GM18520 (cell line): ENCODE measurements around the gene SLC8A2.

Source experiments
- ATAC-seq: cut with Tn5 transposase; IDR thresholded peaks from one replicate; pipeline ENCODE4 v1.9.1; 2021; ENCODE audit not compliant: unreplicated experiment

The SLC8A2 gene

GRCh38 chr19:47461876-47462275, 9.8 kb downstream of the SLC8A2 start:
- ATAC-seq = no peak

DNA sequence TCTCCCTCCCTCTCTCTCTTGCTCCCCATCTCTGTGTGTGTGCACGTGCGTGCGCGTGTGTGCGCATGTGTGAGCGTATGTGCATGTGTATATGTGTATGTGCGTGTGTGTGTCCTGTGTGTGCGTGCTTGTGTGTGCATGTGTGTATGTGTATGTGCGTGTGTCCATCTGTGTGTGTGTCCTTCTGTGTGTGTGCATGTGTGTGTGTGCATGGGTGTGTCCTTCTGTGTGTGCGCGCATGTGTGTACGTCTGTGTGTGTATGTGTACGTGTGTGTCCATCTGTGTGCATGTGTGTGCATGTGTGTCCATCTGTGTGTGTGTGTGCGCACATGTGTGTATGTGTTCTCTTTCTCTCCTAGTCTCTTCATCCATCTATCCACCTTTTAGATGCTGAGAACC, 12.2 kb downstream of the SLC8A2 start:
- ATAC-seq = no peak

DNA sequence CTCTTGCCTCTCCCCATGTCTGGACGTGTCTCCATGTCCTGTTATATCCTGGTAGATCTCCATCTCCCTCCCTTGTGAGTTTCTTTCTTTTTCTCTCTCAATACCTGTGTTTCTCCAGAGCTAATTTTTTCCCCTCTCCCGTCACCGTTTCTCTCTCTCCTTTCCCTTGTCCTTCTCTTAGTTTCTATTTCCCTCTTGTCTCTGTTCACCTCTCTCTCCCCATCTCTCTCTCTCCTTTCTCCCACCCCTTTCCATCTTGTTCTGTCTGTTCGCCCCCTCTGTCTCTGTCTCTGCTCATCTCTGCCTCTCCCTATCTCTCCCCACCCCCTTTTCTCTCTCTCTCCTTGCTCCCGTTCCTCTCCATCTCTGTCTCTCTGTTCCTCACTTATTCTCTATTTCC, 13.0 kb downstream of the SLC8A2 start:
- ATAC-seq = no peak

DNA sequence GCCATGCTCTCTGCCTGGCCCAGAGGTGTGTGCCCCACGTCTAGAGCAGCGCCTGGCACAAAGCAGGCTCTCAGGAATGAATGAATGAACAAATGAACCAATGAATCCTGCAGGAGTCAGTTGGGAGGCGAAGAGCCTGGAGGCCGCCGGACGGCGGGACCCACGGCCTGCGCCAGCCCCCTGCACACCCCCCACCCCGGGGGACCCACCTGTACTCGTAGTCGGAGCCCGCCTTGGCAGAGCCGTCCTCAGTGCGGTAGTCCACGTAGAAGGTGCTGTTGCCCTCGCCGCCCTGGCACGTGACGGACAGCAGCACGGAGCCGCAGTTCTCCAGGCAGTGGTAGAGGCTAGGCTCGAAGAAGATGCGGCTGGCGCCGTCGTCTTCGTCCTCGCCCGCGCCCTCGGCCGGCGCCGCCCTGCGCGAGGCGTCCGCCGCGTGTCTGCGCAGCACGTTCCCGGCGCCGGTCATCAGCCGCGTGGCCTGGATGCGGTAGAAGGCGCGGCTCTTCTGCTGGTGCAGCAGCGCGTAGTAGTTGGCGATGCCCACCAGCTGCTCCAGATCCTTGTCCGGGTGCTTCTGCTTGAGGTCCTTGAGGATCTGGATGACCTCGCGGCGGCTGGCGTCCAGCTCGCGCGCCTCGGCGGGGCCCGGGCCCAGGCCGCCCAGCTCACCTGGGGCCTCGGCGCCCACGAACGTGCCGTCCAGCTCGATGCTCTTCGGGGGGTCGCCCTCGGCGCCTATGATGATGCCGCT, 14.8 kb downstream of the SLC8A2 start:
- no peak for ATAC-seq

GRCh38 chr19:47450478-47450877, 21.2 kb downstream of the SLC8A2 start:
- ATAC-seq = no peak

- no peak for ATAC-seq
These were observed 23.3 kb downstream of the SLC8A2 start for GRCh38 chr19:47448360-47448727.

DNA sequence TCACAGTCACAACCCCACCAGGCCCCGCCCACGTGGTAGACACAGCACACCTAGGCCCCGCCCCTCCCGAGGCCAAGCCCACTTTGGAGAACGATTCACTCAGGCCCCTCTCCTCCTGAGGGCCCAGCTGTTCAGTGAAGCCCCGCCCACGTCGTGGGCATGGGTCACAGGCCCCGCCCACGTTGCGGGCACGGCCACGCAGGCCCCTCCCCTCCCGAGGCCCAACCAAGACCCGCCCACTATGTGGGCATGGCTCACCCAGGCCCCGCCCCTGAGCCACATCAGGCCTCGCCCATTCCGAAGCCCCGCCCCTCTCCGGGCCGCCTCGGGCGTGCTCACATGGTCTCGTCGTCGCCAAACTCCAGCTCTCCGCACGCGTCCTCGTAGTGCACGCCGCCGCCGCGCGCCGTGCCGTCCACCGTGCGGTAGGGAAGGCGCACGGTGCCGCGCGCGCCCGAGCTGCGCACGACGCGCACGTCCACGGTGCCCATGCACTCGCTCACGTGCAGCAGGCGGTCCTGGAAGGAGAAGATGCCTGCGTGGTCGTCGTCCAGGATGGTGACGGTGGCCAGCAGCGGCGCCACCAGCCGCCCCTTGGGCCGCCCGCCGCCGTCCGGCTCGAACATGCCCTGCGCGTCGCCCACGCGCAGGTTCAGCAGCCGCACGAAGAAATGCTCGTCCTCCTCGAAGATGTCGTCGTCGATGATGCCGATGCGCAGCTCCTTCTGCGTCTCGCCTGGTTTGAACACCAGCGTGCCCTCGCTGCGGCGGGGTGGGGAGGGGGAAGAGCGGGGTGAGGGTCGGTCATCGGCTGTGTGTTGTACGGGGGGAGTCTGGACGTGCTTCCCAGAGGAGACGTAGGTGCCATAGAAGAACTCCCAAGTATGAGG, 24.0 kb downstream of the SLC8A2 start:
- no peak for ATAC-seq

DNA sequence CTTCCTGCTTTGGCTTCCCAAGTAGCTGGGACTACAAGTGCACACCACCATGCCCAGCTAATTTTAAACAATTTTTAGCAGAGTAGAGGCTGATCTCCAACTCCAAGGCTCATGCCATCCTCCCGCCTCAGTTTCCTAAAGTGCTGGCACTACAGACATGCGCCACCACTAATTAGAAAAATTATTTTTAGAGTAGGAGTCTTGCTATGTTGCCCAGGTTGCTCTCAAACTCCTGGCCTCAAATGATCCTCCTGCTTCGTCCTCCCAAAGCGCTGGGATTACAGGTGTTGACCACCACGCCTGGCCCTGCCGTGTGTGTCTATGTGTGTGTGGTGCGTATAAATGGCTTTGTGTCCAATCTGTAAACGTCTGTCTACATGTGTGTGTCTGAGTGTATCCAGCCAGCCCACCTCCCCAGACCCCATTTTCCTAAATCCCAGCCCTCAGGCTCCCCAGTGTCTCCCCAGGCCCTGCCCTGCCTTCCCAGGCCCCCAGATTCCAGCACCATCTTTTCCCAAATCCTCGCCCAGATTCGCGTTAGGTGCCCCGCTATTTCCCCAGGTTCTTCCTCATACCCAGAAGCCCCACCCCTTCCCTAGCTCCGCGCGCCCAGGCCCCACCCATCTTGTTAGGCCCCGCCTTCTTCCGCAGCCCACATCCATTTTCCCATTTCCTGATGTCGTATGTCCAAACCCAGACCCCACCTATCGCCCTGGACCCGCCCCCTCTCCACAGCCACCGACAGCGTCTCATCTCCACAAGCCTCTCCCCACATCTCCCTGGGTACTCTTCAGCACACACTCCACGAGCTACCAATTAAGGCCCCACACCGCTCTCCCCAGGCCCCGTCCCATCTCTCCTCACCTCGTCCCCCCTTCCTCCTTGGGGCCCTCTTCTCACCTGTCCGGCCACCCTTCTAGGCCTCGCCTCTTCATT, 24.9 kb downstream of the SLC8A2 start:
- ATAC-seq = no peak

GRCh38 chr19:47445937-47446402, 25.7 kb downstream of the SLC8A2 start:
- ATAC-seq = no peak

- ATAC-seq = no peak
These were observed 26.2 kb downstream of the SLC8A2 start for GRCh38 chr19:47445527-47445926.

GRCh38 chr19:47444388-47444821, 27.3 kb downstream of the SLC8A2 start:
- ATAC-seq = no peak

DNA sequence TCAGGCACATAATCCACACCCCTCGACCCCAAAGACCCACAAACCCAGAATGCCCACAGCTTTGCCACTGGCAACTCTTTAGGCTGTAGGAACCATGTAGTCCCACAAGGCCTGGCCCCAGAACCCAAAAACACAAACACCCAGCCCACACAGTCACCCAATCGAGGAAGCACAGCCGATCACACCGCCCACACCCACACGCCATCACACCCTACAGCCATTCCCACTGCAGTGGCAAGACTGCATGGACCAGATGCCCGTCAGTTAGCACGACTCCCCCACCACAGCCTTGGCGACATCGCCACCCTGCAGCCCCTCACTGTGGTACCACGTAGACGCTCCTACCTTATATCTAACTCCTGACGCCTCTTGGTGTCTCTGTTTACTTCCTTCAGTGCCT, 28.4 kb downstream of the SLC8A2 start:
- ATAC-seq = no peak

GRCh38 chr19:47438793-47439220, 32.9 kb downstream of the SLC8A2 start:
- no peak for ATAC-seq

- no peak for ATAC-seq
These were observed 34.2 kb downstream of the SLC8A2 start for GRCh38 chr19:47437500-47437899.

- ATAC-seq = no peak
These were observed 34.8 kb downstream of the SLC8A2 start for GRCh38 chr19:47436712-47437401.

DNA sequence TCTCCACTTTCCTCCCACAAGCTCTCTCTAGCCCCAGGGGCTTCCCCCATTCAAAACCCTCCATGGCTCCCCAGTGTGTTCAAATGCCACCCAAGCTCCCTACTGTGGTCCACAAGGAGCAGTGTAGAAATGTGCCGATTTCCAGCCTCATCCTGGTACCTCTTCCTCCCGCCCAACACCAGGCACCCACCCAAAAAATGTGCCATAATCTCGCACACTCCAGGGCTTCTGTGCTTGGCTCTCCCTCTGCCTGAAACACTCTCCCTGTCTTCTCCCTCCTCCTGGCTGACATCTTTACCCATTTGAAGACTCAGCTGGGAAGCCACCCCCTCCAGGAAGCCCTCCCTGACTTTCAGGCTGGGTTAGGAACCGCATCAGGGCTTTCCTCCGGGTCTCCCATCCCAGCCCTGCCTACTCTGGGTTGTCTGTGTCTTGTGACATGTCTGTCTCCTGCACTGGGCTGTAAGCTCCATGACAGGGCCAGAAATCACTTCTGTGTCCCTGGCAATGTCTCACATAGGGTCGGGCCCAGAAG, 35.7 kb downstream of the SLC8A2 start:
- ATAC-seq = no peak

DNA sequence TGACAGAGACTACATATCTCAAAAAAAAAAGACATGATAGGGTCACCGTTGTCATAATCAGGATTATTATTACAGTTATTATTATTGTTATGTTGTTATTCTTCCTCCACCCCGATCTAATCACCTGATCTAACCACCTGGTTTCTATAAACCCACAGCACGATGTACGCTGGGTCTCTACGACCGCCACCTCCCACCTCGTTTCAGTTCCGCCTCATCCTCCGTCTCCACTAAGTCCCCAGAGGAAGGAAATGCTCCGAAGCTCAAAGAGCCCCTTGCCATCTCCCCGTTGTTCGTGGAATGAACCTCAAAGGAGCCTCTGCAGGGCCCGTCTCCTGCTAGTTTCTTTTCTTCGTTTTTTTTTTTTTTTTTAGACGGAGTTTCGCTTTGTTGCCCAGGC, 36.5 kb downstream of the SLC8A2 start:
- no peak for ATAC-seq

GRCh38 chr19:47434088-47434487, 37.6 kb downstream of the SLC8A2 start:
- ATAC-seq = no peak

- no peak for ATAC-seq
These were observed 38.6 kb downstream of the SLC8A2 start for GRCh38 chr19:47433121-47433520.

GRCh38 chr19:47432499-47432898, 39.2 kb downstream of the SLC8A2 start:
- ATAC-seq = no peak
